NOMO-1 treated with DMSO at 0.1 percent for 48 hours (cell line): ENCODE measurements around the gene KIF5A.

ENCODE experiments used
- DNase-seq: peaks from one replicate; lab custom pipeline; 2025; ENCODE audit not compliant: unreplicated experiment; lab: John Stamatoyannopoulos, UW

KIF5A gene

GRCh38 chr12:57628280-57629191 lies 78.7 kb downstream of the KIF5A start:
- no peak for DNase-seq

- DNase-seq = no peak
These were observed 80.1 kb downstream of the KIF5A start for GRCh38 chr12:57629897-57630471.

GRCh38 chr12:57630891-57631433 lies 81.1 kb downstream of the KIF5A start:
- DNase-seq = no peak

GRCh38 chr12:57631566-57632072 lies 81.8 kb downstream of the KIF5A start:
- DNase-seq = no peak

- DNase-seq = no peak
These were observed 82.5 kb downstream of the KIF5A start for GRCh38 chr12:57632073-57632957.

GRCh38 chr12:57632958-57633840 lies 83.4 kb downstream of the KIF5A start, which contains the start of gene B4GALNT1:
B4GALNT1 (minus strand) TSS chr12:57633201; CDS start chr12:57632132, 1,069 bp downstream.
- peak; percentile 47 for DNase-seq
